Neural progenitor cell (in vitro differentiated cells): ENCODE results near the gene VTI1A. TPM values are rescaled to one million over a fixed set of nuclear protein-coding genes. Genes with fewer than 3 reads are reported as not detected.
"Not testable (repeated sequence)": the region's sequence is repeated elsewhere in the genome, so short reads cannot be mapped to it uniquely, and the experiment has no call there.

ENCODE experiments used
- DNase-seq: peaks from one replicate; pipeline ENCODE4 v3.0.0-alpha.2; 2016; ENCODE audit warnings: low spot score
- H2AFZ ChIP-seq: fragments of 200-600 bp; sonication (generic); replicated peaks from 2 replicates; pipeline ENCODE4 v1.6.1; 2016; ENCODE audit warnings: antibody characterized with exemption
- H3F3A ChIP-seq: fragments of 200-600 bp; sonication (generic); 2 replicates; pipeline ENCODE4 v1.6.1; 2016; ENCODE audit warnings: antibody characterized with exemption, low read depth
- H3K27ac ChIP-seq: fragments of 200-600 bp; sonication (generic); 2 replicates; pipeline ENCODE4 v1.5.1; 2016; ENCODE audit warnings: mild to moderate bottlenecking
- H3K27me3 ChIP-seq: fragments of 200-600 bp; sonication (generic); 2 replicates; pipeline ENCODE4 v1.6.1; 2016; ENCODE audit warnings: mild to moderate bottlenecking, moderate library complexity
- H3K36me3 ChIP-seq: fragments of 200-600 bp; sonication (generic); 2 replicates; pipeline ENCODE4 v1.5.1; 2016
- H3K4me1 ChIP-seq: fragments of 200-600 bp; sonication (generic); 2 replicates; pipeline ENCODE4 v1.6.1; 2016; ENCODE audit warnings: mixed run types
- H3K4me2 ChIP-seq: fragments of 200-600 bp; sonication (generic); 2 replicates; pipeline ENCODE4 v1.6.1; 2016
- H3K4me3 ChIP-seq: fragments of 200-600 bp; sonication (generic); 2 replicates; pipeline ENCODE4 v1.5.1; 2016
- H3K79me2 ChIP-seq: fragments of 200-600 bp; sonication (generic); 2 replicates; pipeline ENCODE4 v1.6.1; 2016; ENCODE audit warnings: low read depth
- H3K9ac ChIP-seq: fragments of 200-600 bp; sonication (generic); 2 replicates; pipeline ENCODE4 v1.6.1; 2016
- H3K9me3 ChIP-seq: fragments of 200-600 bp; sonication (generic); 2 replicates; pipeline ENCODE4 v1.5.1; 2016; ENCODE audit warnings: low read depth
- H4K20me1 ChIP-seq: fragments of 200-600 bp; sonication (generic); 2 replicates; pipeline ENCODE4 v1.6.1; 2016; ENCODE audit warnings: low read depth
- H3K27ac Mint-ChIP-seq: 3 replicates; pipeline ENCODE4 v1.8.0; 2021; ENCODE audit warnings: mixed read lengths
- H3K27me3 Mint-ChIP-seq: 2 replicates; pipeline ENCODE4 v1.8.0; 2022; ENCODE audit warnings: low read depth, mild to moderate bottlenecking, inconsistent platforms, moderate library complexity, mixed read lengths; ENCODE audit not compliant: insufficient read depth
- H3K36me3 Mint-ChIP-seq: 3 replicates; pipeline ENCODE4 v1.8.0; 2021; ENCODE audit warnings: mixed read lengths
- H3K4me1 Mint-ChIP-seq: 3 replicates; pipeline ENCODE4 v1.8.0; 2021; ENCODE audit warnings: mixed read lengths
- H3K4me3 Mint-ChIP-seq: 3 replicates; pipeline ENCODE4 v1.8.0; 2021; ENCODE audit warnings: mild to moderate bottlenecking, moderate library complexity, mixed read lengths
- H3K9me3 Mint-ChIP-seq: 3 replicates; pipeline ENCODE4 v1.8.0; 2020; ENCODE audit warnings: mixed read lengths
- EZH2 ChIP-seq: fragments of 200-600 bp; sonication (generic); IDR thresholded peaks from 2 replicates; pipeline ENCODE4 v1.6.1; 2017; ENCODE audit warnings: antibody characterized with exemption, mild to moderate bottlenecking, moderate library complexity
- EZH2phosphoT487 ChIP-seq: fragments of 200-600 bp; sonication (generic); IDR thresholded peaks from 2 replicates; pipeline ENCODE4 v1.6.1; 2017; ENCODE audit warnings: antibody characterized with exemption
- microRNA-seq: library from miRNA; unstranded; fragments of <30 nt; microRNA quantifications from one replicate; pipeline ENCODE4, GENCODE V29; 2016
- small RNA-seq: library from RNA; depleted of rRNA; stranded (forward); fragments of <200 nt; gene quantifications from one replicate; pipeline ENCODE3, GENCODE V24; 2015
- total RNA-seq: library from RNA; depleted of rRNA; stranded (reverse); fragments of >200 nt; gene quantifications from 2 replicates; pipeline ENCODE4 v1.2.3, GENCODE V29; 2015; ENCODE audit warnings: low replicate concordance
- TF ChIP-seq, protein P1 (sequence below): fragments of 200-600 bp; sonication (generic); IDR thresholded peaks from 2 replicates; pipeline ENCODE4 v1.5.1; 2017; ENCODE audit warnings: antibody characterized with exemption, mild to moderate bottlenecking

Gene VTI1A
- total RNA-seq, 1 donor from 2014 or later, result 28.8 TPM

- Mint-ChIP-seq H3K27ac (no peak overlapping the region), H3K4me3 (no peak overlapping the region), H3K36me3 (no peaks in the 10 kb centered on the region), H3K9me3 (peaks cover 12% of the 10 kb centered on the region), H3K27me3 (peaks cover 3% of the 10 kb centered on the region), H3K4me1 (peaks cover 5% of the 10 kb centered on the region)
- TF ChIP-seq EZH2 (no peak), EZH2phosphoT487 (no peak)
- TF ChIP-seq, protein P1, sequence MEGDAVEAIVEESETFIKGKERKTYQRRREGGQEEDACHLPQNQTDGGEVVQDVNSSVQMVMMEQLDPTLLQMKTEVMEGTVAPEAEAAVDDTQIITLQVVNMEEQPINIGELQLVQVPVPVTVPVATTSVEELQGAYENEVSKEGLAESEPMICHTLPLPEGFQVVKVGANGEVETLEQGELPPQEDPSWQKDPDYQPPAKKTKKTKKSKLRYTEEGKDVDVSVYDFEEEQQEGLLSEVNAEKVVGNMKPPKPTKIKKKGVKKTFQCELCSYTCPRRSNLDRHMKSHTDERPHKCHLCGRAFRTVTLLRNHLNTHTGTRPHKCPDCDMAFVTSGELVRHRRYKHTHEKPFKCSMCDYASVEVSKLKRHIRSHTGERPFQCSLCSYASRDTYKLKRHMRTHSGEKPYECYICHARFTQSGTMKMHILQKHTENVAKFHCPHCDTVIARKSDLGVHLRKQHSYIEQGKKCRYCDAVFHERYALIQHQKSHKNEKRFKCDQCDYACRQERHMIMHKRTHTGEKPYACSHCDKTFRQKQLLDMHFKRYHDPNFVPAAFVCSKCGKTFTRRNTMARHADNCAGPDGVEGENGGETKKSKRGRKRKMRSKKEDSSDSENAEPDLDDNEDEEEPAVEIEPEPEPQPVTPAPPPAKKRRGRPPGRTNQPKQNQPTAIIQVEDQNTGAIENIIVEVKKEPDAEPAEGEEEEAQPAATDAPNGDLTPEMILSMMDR, result no peak
- Histone ChIP-seq H3K27ac (no peak overlapping the region), H3K9me3 (peaks cover 6% of the 10 kb centered on the region), H3K79me2 (no peaks in the 10 kb centered on the region), H3K9ac (no peak overlapping the region), H3K27me3 (no peaks in the 10 kb centered on the region), H3K36me3 (no peaks in the 10 kb centered on the region), H3F3A (no peaks in the 10 kb centered on the region), H3K4me1 (peaks cover 9% of the 10 kb centered on the region), H3K4me3 (no peak overlapping the region), H2AFZ (no peak overlapping the region), H3K4me2 (no peak overlapping the region), H4K20me1 (no peaks in the 10 kb centered on the region)
- no peak for DNase-seq
Measured at GRCh38 chr10:112859793-112860192, 412.8 kb downstream of the VTI1A start.

DNA sequence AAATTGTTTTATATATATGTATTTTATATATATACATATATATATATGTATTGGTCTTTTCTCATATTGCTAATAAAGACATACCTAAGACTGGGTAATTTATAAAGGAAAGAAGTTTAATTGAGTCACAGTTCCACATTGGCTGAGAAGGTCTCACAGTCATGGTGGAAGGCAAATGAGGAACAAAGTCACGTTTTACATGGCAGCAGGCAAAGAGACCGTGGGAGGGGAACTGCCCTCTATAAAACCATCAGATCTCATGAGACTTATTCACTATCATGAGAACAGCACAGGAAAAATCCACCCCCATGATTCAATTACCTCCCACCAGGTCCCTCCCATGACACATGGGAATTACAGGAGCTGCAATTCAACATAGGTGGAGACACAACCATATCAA is 416.4 kb downstream of the VTI1A start:
- H3K4me1 ChIP-seq, H3K27ac ChIP-seq, H3K9ac ChIP-seq, H3K36me3 ChIP-seq, H3K27ac Mint-ChIP-seq, H2AFZ ChIP-seq, DNase-seq, H3K4me3 Mint-ChIP-seq, H3K9me3 ChIP-seq, H3K36me3 Mint-ChIP-seq, H3K4me3 ChIP-seq, H3K27me3 ChIP-seq, H3K4me2 ChIP-seq, H3K27me3 Mint-ChIP-seq, H3K4me1 Mint-ChIP-seq, H3K79me2 ChIP-seq, H3F3A ChIP-seq, H4K20me1 ChIP-seq: not testable (repeated sequence)
- H3K9me3 Mint-ChIP-seq, result peaks cover 16% of the 10 kb centered on the region

Small RNAs within 50 kb of the gene (microRNA-seq; reads per million reads assigned to microRNA genes)
- gene MIR4295, result not detected

Small RNAs within 50 kb of the gene (small RNA-seq; reads per million reads assigned to genes)
- not detected for gene AC022018.1
- gene MIR4295, result not detected

Other genes starting within 250 kb of the VTI1A start
- gene TECTB, start 163.8 kb upstream of the VTI1A start, total RNA-seq, result not detected in 2 replicates
- gene ACSL5, start 73.1 kb upstream of the VTI1A start, total RNA-seq, result not detected in 2 replicates
- gene ZDHHC6, start 301 bp upstream of the VTI1A start, total RNA-seq, result 28.2 and 37.7 TPM in 2 replicates